Stomach (tissue), 9 donors: ENCODE data around the gene ZBTB43. TPM values are rescaled to one million over a fixed set of nuclear protein-coding genes. Genes with fewer than 3 reads are reported as not detected.

Source experiments
- DNase-seq, 2 donors: peaks; one replicate each; pipeline versions ENCODE4 v3.0.0 to v3.0.0-alpha.2; 2013 to 2019
- H3K27ac ChIP-seq, 5 donors: fragments of 200-600 bp in 4 of 5; sonication (generic) in 4 of 5; one replicate each; pipeline ENCODE4 v1.5.1; 2013 to 2019; ENCODE audit warnings: mild to moderate bottlenecking in 1 of 5, moderate library complexity in 1 of 5
- H3K27me3 ChIP-seq, 3 donors: fragments of 200-600 bp; sonication (generic); one replicate each; pipeline ENCODE4 v1.5.1; 2017 to 2019; ENCODE audit warnings: mixed run types in 1 of 3
- H3K36me3 ChIP-seq, 4 donors: fragments of 200-600 bp; sonication (generic); 1 replicate in 3 of 4; 2 replicates in 1 of 4; pipeline ENCODE4 v1.5.1; 2016 to 2019
- H3K4me1 ChIP-seq, 4 donors: fragments of 200-600 bp; sonication (generic); one replicate each; pipeline ENCODE4 v1.5.1; 2016 to 2019
- H3K4me3 ChIP-seq, 4 donors: fragments of 200-600 bp; sonication (generic) in 3 of 4; one replicate each; pipeline ENCODE4 v1.5.1; 2016 to 2019; ENCODE audit warnings: mild to moderate bottlenecking in 1 of 4
- H3K9me3 ChIP-seq, 4 donors: fragments of 200-600 bp; sonication (generic); one replicate each; pipeline ENCODE4 v1.5.1; 2016 to 2019
- CTCF ChIP-seq, 7 experiments: fragments of 450-650 bp in 4 of 7; fragments of 200-600 bp in 3 of 7; sonication (generic) in 3 of 7; IDR thresholded peaks; one replicate each; pipeline ENCODE4 v1.5.1; 2016 to 2019; ENCODE audit warnings: antibody characterized with exemption in 7 of 7, control low read depth in 2 of 7, mild to moderate bottlenecking in 1 of 7
- EP300 ChIP-seq: sonication (generic); formaldehyde crosslinking; IDR thresholded peaks from one replicate; pipeline ENCODE4 v1.6.1; 2017; ENCODE audit warnings: antibody characterized with exemption
- POLR2A ChIP-seq, 4 donors: fragments of 450-650 bp; IDR thresholded peaks; one replicate each; pipeline ENCODE4 v1.6.1; 2016; ENCODE audit warnings: antibody characterized with exemption in 4 of 4, control low read depth in 2 of 4, mild to moderate bottlenecking in 1 of 4, moderate library complexity in 1 of 4
- POLR2AphosphoS5 ChIP-seq, 3 donors: sonication (generic); formaldehyde crosslinking; IDR thresholded peaks; one replicate each; pipeline ENCODE4 v1.6.1; 2016; ENCODE audit warnings: antibody characterized with exemption in 3 of 3
- WGBS, 5 donors: extraction: QIAGEN DNeasy Blood & Tissue Kit in 3 of 5; methylation state at CpG; one replicate each; pipeline versions ENCODE4 v1.1.5 to v1.1.7; 2013 to 2018; 5-methylcytosine and 5-hydroxymethylcytosine counted together
- intact Hi-C: fragments of 100-400 bp; cut with DNase I; formaldehyde crosslinking; loops from one replicate; pipeline ENCODE4 v1.15.1; 2023; ENCODE audit warnings: low total_unique reads
- polyA plus RNA-seq, 3 donors: library from polyadenylated mRNA; stranded (reverse); fragments of 200-250 nt; gene quantifications; one replicate each; pipeline ENCODE4 v1.2.3, GENCODE V29; 2013
- total RNA-seq, 5 donors: library from RNA; depleted of rRNA; stranded (reverse); fragments of >200 nt; gene quantifications; one replicate each; pipeline versions ENCODE4 v1.1.0 to v1.2.3, GENCODE V29; 2014 to 2016
- donor health status: healthy with polysubstance abuse.
- donor health status: Bipolar disorder and iron deficiency.
- donor health status: healthy.

The ZBTB43 gene
- total and polyA plus RNA-seq, 8 donors = 1.8 to 114 (median 6.6) TPM

GRCh38 chr9:126827227-126827626 lies 22.4 kb downstream of the ZBTB43 start:
- no peak overlapping the region for H3K27ac ChIP-seq
- H3K9me3 ChIP-seq = no peaks in the 10 kb centered on the region
- no peaks in the 10 kb centered on the region for H3K27me3 ChIP-seq
- WGBS, 5 donors = 93 to 98% (median 96%) methylated on average over 7 of the region's 7 CpGs
- no peak overlapping the region for H3K4me3 ChIP-seq
- intact Hi-C loops = no loop called here
- no peak for DNase-seq
- peaks cover 0 to 66% (median 38%) of the 10 kb centered on the region in 4 donors for H3K36me3 ChIP-seq
- peaks cover 0 to 22% (median 11%) of the 10 kb centered on the region in 4 donors for H3K4me1 ChIP-seq
- TF ChIP-seq EP300 (no peak), POLR2A (IDR thresholded peaks at IDR 0.05) (no peak), POLR2AphosphoS5 (IDR thresholded peaks at IDR 0.05) (no peak), CTCF (IDR thresholded peaks at IDR 0.05) (no peak)

DNA sequence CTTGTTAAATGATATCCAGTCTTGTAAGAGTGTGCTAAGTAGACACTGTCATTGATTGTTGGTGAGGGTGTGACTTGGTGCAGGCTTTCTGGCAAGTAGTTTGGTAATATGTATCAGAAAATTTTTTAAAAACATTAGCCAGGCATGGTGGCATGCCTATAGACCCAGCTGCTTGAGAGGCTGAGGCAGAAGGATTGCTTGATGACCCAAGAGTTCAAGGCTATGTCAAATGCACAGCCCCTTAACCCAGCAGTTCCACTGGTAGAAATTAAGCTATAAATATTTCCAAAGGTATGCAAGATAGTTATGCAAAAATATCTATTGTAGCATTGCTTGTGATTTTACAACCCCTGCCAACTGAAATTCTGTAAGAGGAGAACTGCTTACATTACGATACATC lies 24.2 kb downstream of the ZBTB43 start:
- Histone ChIP-seq H3K9me3 (no peaks in the 10 kb centered on the region), H3K27me3 (no peaks in the 10 kb centered on the region), H3K27ac (no peak overlapping the region), H3K4me1 (peaks cover 0 to 10% (median 6%) of the 10 kb centered on the region in 4 donors), H3K4me3 (no peak overlapping the region), H3K36me3 (peaks cover 16 to 68% (median 50%) of the 10 kb centered on the region in 4 donors)
- WGBS, 5 donors = 92 to 100% (median 98%) methylated on average over 1 of the region's 1 CpG
- no peak for DNase-seq
- TF ChIP-seq CTCF (IDR thresholded peaks at IDR 0.05) (no peak), POLR2A (IDR thresholded peaks at IDR 0.05) (no peak), EP300 (no peak), POLR2AphosphoS5 (IDR thresholded peaks at IDR 0.05) (no peak)
- intact Hi-C loops = no loop called here

- Histone ChIP-seq H3K9me3 (no peaks in the 10 kb centered on the region), H3K4me3 (no peak overlapping the region), H3K27ac (no peak overlapping the region), H3K36me3 (peaks cover 25 to 65% (median 59%) of the 10 kb centered on the region in 4 donors), H3K4me1 (peaks cover 0 to 7% (median 2%) of the 10 kb centered on the region in 4 donors), H3K27me3 (no peaks in the 10 kb centered on the region)
- intact Hi-C loops = no loop called here
- TF ChIP-seq CTCF (IDR thresholded peaks at IDR 0.05) (no peak), POLR2AphosphoS5 (IDR thresholded peaks at IDR 0.05) (no peak), EP300 (no peak), POLR2A (IDR thresholded peaks at IDR 0.05) (no peak)
- WGBS, 5 donors = 79 to 85% (median 83%) methylated on average over 3 of the region's 3 CpGs
- DNase-seq = no peak
These were observed 26.0 kb downstream of the ZBTB43 start for GRCh38 chr9:126830827-126831226.

- no peak overlapping the region for H3K4me3 ChIP-seq
- peaks cover 30 to 69% (median 61%) of the 10 kb centered on the region in 4 donors for H3K36me3 ChIP-seq
- 81 to 94% (median 88%) methylated on average over 9 of the region's 9 CpGs for WGBS, 5 donors
- H3K27ac ChIP-seq = no peak overlapping the region
- no peaks in the 10 kb centered on the region for H3K9me3 ChIP-seq
- no peak for DNase-seq
- peaks cover 0 to 6% (median 3%) of the 10 kb centered on the region in 4 donors for H3K4me1 ChIP-seq
- H3K27me3 ChIP-seq = no peaks in the 10 kb centered on the region
- intact Hi-C loops = no loop called here
- no peak for TF ChIP-seq CTCF (IDR thresholded peaks at IDR 0.05)
These were observed 27.6 kb downstream of the ZBTB43 start for GRCh38 chr9:126832440-126832839.
